Esophagus squamous epithelium (tissue), 5 donors: Measurements from ENCODE around the gene HRC. TPM values are rescaled to one million over a fixed set of nuclear protein-coding genes. Genes with fewer than 3 reads are reported as not detected.

Experiments
- DNase-seq: peaks from one replicate; lab custom pipeline; 2025; lab: John Stamatoyannopoulos, UW
- H3K27ac ChIP-seq, 4 donors: fragments of 200-600 bp; sonication (generic); one replicate each; pipeline ENCODE4 v1.5.1; 2016 to 2019; ENCODE audit warnings: mild to moderate bottlenecking in 1 of 4
- H3K27me3 ChIP-seq, 4 donors: fragments of 200-600 bp; sonication (generic); 1 replicate in 3 of 4; 2 replicates in 1 of 4; pipeline versions ENCODE4 v1.5.1 to v1.6.0; 2017 to 2021; ENCODE audit warnings: antibody characterized with exemption in 1 of 4
- H3K36me3 ChIP-seq, 3 donors: fragments of 200-600 bp; sonication (generic); one replicate each; pipeline ENCODE4 v1.5.1; 2016 to 2019
- H3K4me1 ChIP-seq, 3 donors: fragments of 200-600 bp; sonication (generic); one replicate each; pipeline ENCODE4 v1.5.1; 2017 to 2019
- H3K4me3 ChIP-seq, 4 donors: fragments of 200-600 bp; sonication (generic); 1 replicate in 3 of 4; 2 replicates in 1 of 4; pipeline ENCODE4 v1.5.1; 2016 to 2019; ENCODE audit warnings: mild to moderate bottlenecking in 2 of 4, moderate library complexity in 1 of 4
- H3K9me3 ChIP-seq, 3 donors: fragments of 200-600 bp; sonication (generic); one replicate each; pipeline ENCODE4 v1.5.1; 2016 to 2019
- CTCF ChIP-seq, 6 experiments: fragments of 450-650 bp in 4 of 6; fragments of 200-600 bp in 2 of 6; sonication (generic) in 2 of 6; IDR thresholded peaks; one replicate each; pipeline ENCODE4 v1.5.1; 2016 to 2019; ENCODE audit warnings: antibody characterized with exemption in 6 of 6, mild to moderate bottlenecking in 4 of 6, moderate library complexity in 4 of 6
- POLR2A ChIP-seq, 4 donors: fragments of 450-650 bp; IDR thresholded peaks; one replicate each; pipeline ENCODE4 v1.6.1; 2017; ENCODE audit warnings: antibody characterized with exemption in 4 of 4, mild to moderate bottlenecking in 4 of 4, moderate library complexity in 3 of 4
- WGBS, 2 donors: methylation state at CpG; one replicate each; pipeline ENCODE4 v1.1.5; 2018; 5-methylcytosine and 5-hydroxymethylcytosine counted together
- intact Hi-C: fragments of 100-400 bp; cut with DNase I; formaldehyde crosslinking; loops from one replicate; pipeline ENCODE4 v1.15.0; 2022
- total RNA-seq, 4 donors: library from RNA; depleted of rRNA; stranded (reverse); fragments of >200 nt; gene quantifications; one replicate each; pipeline ENCODE4 v1.1.0, GENCODE V29; 2016
- donor health status: DM: yes; HTN: yes; CAD: no.

Gene HRC
- total RNA-seq, 4 donors from 2014 or later: 0.13 to 1.1 (median 0.38) TPM

DNA sequence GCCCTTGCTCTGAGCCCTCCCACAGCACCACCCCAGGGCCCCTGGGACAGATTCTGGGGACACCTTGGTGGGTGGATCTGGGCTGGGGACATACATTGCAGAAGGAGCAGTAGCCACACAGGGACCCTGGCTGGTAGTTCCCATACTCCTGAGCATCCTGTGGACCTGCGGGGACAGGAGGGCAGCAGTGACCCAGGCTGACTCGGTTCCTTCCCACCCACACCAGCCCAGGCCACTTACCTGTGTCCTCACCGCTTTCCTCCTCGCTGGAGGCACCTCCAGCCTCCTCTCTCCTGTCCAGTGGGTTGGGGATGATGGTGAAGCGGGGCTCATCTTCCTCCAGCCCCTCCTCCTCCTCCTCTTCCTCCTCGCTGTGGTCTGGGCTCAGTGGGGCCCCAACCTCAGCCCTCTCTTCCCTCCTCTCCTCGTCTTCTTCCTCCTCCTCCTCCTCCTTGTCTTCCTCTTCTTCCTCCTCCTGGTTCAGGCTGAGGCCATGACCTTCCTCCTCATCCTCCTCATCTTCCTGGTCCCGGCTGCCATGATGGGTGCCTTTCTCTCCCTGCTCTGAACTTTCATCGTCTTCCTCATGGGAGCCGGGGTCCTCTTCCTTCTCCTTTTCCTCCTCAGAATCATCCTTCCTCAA lies 1.9 kb downstream of the HRC start:
- TF ChIP-seq CTCF (IDR thresholded peaks at IDR 0.05): no peak
- TF ChIP-seq POLR2A (IDR thresholded peaks at IDR 0.05): no peak
- DNase-seq: no peak
- Histone ChIP-seq H3K4me1 (peaks cover 29 to 54% (median 31%) of the 10 kb centered on the region in 3 donors), H3K4me3 (no peak overlapping the region), H3K36me3 (no peaks in the 10 kb centered on the region), H3K27me3 (peaks cover 0 to 4% (median 0%) of the 10 kb centered on the region in 4 donors), H3K9me3 (no peaks in the 10 kb centered on the region), H3K27ac (no peak overlapping the region)
- WGBS, 2 donors: 78 to 89% methylated on average over 9 to 10 of the region's 10 CpGs
- intact Hi-C loops: no loop called here

- Histone ChIP-seq H3K27ac (peak overlapping the region in 3 of 4 donors; percentile 83 to 86 (median 84)), H3K27me3 (peaks cover 0 to 7% (median 0%) of the 10 kb centered on the region in 4 donors), H3K4me1 (peaks cover 25 to 47% (median 27%) of the 10 kb centered on the region in 3 donors), H3K4me3 (peak overlapping the region in 1 of 4 donors; percentile 70), H3K36me3 (no peaks in the 10 kb centered on the region), H3K9me3 (no peaks in the 10 kb centered on the region)
- TF ChIP-seq CTCF (IDR thresholded peaks at IDR 0.05) (no peak), POLR2A (IDR thresholded peaks at IDR 0.05) (no peak)
- DNase-seq: no peak
- WGBS, 2 donors: 25 to 43% methylated on average over 9 to 10 of the region's 10 CpGs
- intact Hi-C loops: no loop called here
These were observed 3.1 kb downstream of the HRC start for GRCh38 chr19:49152119-49152550.

DNA sequence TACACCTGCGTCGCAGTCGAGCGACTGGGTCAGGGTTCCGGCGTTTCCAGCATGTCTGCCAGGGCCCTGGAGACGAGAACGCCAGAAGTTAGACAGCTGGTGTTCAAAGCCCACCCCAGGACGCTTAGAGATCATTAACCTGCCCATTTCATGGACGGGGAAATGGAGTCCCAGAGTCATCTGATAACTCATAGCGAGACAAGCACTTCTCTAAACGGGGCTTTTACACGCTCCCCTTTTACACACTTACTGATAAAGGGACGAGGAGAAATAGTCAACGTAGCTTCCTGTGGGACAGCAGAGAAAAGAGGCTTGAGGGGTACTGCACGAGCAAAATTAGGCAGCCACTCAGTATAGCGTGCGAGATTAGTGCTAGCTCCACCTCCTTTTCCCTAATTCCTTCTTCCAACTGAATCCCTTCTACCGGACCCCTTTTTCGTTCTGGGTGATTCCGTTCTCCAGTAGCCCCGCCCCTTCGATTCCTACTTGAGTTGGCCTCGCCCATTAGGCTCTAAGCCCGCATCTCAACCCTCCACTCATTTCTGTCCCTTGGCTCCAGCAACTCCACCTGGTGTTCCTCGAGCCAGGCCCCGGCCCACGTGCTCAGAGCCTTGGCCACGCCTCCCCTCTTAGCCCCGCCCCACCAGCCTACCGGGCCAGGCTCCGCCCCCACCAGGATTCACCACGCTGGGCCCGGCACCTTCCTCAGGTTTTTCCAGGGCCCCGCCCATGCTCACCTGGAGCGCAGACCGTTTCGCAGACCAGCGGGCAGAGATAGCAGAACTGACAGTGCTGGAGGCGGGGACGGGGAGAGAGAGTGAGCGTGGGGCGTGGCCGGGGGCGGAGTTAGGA lies 3.7 kb downstream of the HRC start:
- 6 to 15% methylated on average over 24 of the region's 45 CpGs for WGBS, 2 donors
- H3K4me3 ChIP-seq: peak overlapping the region in 3 of 4 donors; percentile 64 to 70 (median 64)
- no peaks in the 10 kb centered on the region for H3K9me3 ChIP-seq
- H3K27ac ChIP-seq: peak overlapping the region; percentile 69 to 86 (median 84)
- TF ChIP-seq POLR2A (IDR thresholded peaks at IDR 0.05): no peak
- TF ChIP-seq CTCF (IDR thresholded peaks at IDR 0.05): no peak
- H3K27me3 ChIP-seq: peaks cover 0 to 11% (median 0%) of the 10 kb centered on the region in 4 donors
- no peak for DNase-seq
- H3K36me3 ChIP-seq: no peaks in the 10 kb centered on the region
- intact Hi-C loops: no loop called here
- peaks cover 25 to 45% (median 27%) of the 10 kb centered on the region in 3 donors for H3K4me1 ChIP-seq

GRCh38 chr19:49150944-49151243 lies 4.3 kb downstream of the HRC start:
- no peak for DNase-seq
- TF ChIP-seq POLR2A (IDR thresholded peaks at IDR 0.05): no peak
- TF ChIP-seq CTCF (IDR thresholded peaks at IDR 0.05): no peak
- Histone ChIP-seq H3K9me3 (no peaks in the 10 kb centered on the region), H3K4me3 (peak overlapping the region; percentile 46 to 70 (median 64)), H3K36me3 (no peaks in the 10 kb centered on the region), H3K27ac (peak overlapping the region; percentile 69 to 86 (median 84)), H3K27me3 (peaks cover 0 to 13% (median 0%) of the 10 kb centered on the region in 4 donors), H3K4me1 (peaks cover 29 to 51% (median 31%) of the 10 kb centered on the region in 3 donors)
- intact Hi-C loops: no loop called here
- WGBS, 2 donors: 3 to 6% methylated on average over 3 to 6 of the region's 16 CpGs
